ENCODE measurements around the gene BHMT. TPM values are rescaled to one million over a fixed set of nuclear protein-coding genes. Genes with fewer than 3 reads are reported as not detected.

Gene BHMT
- total RNA-seq, 1 experiment from 2014 or later = 1.2 TPM

DNA sequence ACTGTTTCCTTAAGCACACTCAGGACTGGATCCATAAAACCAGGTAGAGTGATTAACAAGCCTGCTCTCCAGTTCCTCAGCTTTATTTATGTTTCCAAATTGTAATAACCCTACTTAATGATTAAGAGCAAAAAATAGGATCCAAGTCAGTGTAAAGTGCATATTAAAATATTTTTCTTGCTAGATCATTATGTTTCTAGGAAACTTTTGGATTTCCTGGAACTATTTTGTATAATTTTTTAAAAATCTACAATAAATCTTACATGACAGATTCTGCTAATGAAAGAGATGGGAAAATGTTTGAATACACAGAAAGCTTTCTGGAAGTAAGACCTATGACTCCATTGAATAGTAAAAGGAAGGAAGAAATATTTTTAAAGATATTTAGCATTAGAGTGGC is 35.5 kb downstream of the BHMT start:
- H3K36me3 Mint-ChIP-seq = no peaks in the 10 kb centered on the region
- ATAC-seq (no peak), DNase-seq (ENCODE audit: low spot score) (no peak)
- no peak overlapping the region for H3K4me3 Mint-ChIP-seq
- ChIA-PET POLR2A (no interaction called here), CTCF (interaction anchor here (2.3 kb wide), 1 partner anchor 14 kb away, joined by 26 read pairs; no protein-coding TSS in a partner anchor)
- TF ChIP-seq SMAD4 (CRISPR knock-in tag; IDR thresholded peaks at IDR 0.05) (no peak), ESRRA (CRISPR knock-in tag; IDR thresholded peaks at IDR 0.05; ENCODE audit: borderline replicate concordance) (no peak), GABPB1 (CRISPR knock-in tag; IDR thresholded peaks at IDR 0.05) (no peak), TEAD1 (CRISPR knock-in tag; IDR thresholded peaks at IDR 0.05) (no peak)
- TF ChIP-seq, protein P1, sequence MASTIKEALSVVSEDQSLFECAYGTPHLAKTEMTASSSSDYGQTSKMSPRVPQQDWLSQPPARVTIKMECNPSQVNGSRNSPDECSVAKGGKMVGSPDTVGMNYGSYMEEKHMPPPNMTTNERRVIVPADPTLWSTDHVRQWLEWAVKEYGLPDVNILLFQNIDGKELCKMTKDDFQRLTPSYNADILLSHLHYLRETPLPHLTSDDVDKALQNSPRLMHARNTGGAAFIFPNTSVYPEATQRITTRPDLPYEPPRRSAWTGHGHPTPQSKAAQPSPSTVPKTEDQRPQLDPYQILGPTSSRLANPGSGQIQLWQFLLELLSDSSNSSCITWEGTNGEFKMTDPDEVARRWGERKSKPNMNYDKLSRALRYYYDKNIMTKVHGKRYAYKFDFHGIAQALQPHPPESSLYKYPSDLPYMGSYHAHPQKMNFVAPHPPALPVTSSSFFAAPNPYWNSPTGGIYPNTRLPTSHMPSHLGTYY (CRISPR knock-in tag; IDR thresholded peaks at IDR 0.05) = no peak
- TF ChIP-seq, protein P2, sequence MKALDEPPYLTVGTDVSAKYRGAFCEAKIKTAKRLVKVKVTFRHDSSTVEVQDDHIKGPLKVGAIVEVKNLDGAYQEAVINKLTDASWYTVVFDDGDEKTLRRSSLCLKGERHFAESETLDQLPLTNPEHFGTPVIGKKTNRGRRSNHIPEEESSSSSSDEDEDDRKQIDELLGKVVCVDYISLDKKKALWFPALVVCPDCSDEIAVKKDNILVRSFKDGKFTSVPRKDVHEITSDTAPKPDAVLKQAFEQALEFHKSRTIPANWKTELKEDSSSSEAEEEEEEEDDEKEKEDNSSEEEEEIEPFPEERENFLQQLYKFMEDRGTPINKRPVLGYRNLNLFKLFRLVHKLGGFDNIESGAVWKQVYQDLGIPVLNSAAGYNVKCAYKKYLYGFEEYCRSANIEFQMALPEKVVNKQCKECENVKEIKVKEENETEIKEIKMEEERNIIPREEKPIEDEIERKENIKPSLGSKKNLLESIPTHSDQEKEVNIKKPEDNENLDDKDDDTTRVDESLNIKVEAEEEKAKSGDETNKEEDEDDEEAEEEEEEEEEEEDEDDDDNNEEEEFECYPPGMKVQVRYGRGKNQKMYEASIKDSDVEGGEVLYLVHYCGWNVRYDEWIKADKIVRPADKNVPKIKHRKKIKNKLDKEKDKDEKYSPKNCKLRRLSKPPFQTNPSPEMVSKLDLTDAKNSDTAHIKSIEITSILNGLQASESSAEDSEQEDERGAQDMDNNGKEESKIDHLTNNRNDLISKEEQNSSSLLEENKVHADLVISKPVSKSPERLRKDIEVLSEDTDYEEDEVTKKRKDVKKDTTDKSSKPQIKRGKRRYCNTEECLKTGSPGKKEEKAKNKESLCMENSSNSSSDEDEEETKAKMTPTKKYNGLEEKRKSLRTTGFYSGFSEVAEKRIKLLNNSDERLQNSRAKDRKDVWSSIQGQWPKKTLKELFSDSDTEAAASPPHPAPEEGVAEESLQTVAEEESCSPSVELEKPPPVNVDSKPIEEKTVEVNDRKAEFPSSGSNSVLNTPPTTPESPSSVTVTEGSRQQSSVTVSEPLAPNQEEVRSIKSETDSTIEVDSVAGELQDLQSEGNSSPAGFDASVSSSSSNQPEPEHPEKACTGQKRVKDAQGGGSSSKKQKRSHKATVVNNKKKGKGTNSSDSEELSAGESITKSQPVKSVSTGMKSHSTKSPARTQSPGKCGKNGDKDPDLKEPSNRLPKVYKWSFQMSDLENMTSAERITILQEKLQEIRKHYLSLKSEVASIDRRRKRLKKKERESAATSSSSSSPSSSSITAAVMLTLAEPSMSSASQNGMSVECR (CRISPR knock-in tag; IDR thresholded peaks at IDR 0.05; ENCODE audit: borderline replicate concordance) = no peak
- H3K4me1 Mint-ChIP-seq = peaks cover 20% of the 10 kb centered on the region
- H3K9me3 Mint-ChIP-seq = peaks cover 4% of the 10 kb centered on the region; the same call in 1 of the 2 replicates
- H3K27me3 Mint-ChIP-seq (ENCODE audit: low read depth) = no peaks in the 10 kb centered on the region
- H3K27ac Mint-ChIP-seq = no peak overlapping the region

DNA sequence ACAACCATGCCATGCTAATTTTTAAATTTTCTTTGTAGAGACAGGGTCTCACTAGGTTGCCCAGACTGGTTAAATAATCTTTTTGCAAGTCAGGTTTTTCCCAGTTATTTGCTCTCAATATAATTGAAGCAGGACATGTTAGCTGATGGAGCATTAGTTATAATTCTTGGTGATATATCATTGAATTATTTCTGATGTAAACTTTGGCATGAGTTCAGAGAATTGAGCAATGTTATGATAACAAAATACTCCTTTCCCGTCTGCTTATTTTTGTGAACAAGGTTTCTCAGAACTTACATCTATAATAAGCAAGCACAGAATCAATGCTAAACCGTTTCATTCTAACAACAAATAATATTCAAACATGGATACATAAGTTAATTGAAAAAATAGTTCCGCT is 37.8 kb downstream of the BHMT start:
- Mint-ChIP-seq H3K27ac (no peak overlapping the region), H3K36me3 (no peaks in the 10 kb centered on the region), H3K4me1 (peaks cover 14% of the 10 kb centered on the region), H3K27me3 (ENCODE audit: low read depth) (no peaks in the 10 kb centered on the region), H3K9me3 (peaks cover 4% of the 10 kb centered on the region; the same call in 1 of the 2 replicates), H3K4me3 (no peak overlapping the region)
- POLR2A ChIA-PET = no interaction called here
- TF ChIP-seq, protein P3, sequence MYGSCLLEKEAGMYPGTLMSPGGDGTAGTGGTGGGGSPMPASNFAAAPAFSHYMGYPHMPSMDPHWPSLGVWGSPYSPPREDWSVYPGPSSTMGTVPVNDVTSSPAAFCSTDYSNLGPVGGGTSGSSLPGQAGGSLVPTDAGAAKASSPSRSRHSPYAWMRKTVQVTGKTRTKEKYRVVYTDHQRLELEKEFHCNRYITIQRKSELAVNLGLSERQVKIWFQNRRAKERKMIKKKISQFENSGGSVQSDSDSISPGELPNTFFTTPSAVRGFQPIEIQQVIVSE (CRISPR knock-in tag; IDR thresholded peaks at IDR 0.05; ENCODE audit: borderline replicate concordance) = no peak
- TF ChIP-seq, protein P2 (CRISPR knock-in tag; IDR thresholded peaks at IDR 0.05; ENCODE audit: borderline replicate concordance) = no peak
- TF ChIP-seq RORB (CRISPR knock-in tag; IDR thresholded peaks at IDR 0.05) = no peak
- no peak for TF ChIP-seq SMAD3 (CRISPR knock-in tag; IDR thresholded peaks at IDR 0.05; ENCODE audit: borderline replicate concordance)
- TF ChIP-seq IRF2 (CRISPR knock-in tag; IDR thresholded peaks at IDR 0.05; ENCODE audit: borderline replicate concordance, low read depth) = no peak
- TF ChIP-seq NFE2L1 (CRISPR knock-in tag; IDR thresholded peaks at IDR 0.05) = no peak
- TF ChIP-seq TCF7 (CRISPR knock-in tag; IDR thresholded peaks at IDR 0.05; ENCODE audit: low read depth) = no peak
- TF ChIP-seq, protein P4, sequence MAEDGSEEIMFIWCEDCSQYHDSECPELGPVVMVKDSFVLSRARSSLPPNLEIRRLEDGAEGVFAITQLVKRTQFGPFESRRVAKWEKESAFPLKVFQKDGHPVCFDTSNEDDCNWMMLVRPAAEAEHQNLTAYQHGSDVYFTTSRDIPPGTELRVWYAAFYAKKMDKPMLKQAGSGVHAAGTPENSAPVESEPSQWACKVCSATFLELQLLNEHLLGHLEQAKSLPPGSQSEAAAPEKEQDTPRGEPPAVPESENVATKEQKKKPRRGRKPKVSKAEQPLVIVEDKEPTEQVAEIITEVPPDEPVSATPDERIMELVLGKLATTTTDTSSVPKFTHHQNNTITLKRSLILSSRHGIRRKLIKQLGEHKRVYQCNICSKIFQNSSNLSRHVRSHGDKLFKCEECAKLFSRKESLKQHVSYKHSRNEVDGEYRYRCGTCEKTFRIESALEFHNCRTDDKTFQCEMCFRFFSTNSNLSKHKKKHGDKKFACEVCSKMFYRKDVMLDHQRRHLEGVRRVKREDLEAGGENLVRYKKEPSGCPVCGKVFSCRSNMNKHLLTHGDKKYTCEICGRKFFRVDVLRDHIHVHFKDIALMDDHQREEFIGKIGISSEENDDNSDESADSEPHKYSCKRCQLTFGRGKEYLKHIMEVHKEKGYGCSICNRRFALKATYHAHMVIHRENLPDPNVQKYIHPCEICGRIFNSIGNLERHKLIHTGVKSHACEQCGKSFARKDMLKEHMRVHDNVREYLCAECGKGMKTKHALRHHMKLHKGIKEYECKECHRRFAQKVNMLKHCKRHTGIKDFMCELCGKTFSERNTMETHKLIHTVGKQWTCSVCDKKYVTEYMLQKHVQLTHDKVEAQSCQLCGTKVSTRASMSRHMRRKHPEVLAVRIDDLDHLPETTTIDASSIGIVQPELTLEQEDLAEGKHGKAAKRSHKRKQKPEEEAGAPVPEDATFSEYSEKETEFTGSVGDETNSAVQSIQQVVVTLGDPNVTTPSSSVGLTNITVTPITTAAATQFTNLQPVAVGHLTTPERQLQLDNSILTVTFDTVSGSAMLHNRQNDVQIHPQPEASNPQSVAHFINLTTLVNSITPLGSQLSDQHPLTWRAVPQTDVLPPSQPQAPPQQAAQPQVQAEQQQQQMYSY (CRISPR knock-in tag; IDR thresholded peaks at IDR 0.05) = no peak
- no peak for TF ChIP-seq JAZF1 (CRISPR knock-in tag; IDR thresholded peaks at IDR 0.05)
- no peak for TF ChIP-seq EMX1 (CRISPR knock-in tag; IDR thresholded peaks at IDR 0.05)
- no peak for TF ChIP-seq ZNF138 (CRISPR knock-in tag; conservative IDR thresholded peaks at IDR 0.05)
- TF ChIP-seq ESRRA (CRISPR knock-in tag; IDR thresholded peaks at IDR 0.05; ENCODE audit: borderline replicate concordance) = no peak
- TF ChIP-seq NR3C1 (CRISPR knock-in tag; conservative IDR thresholded peaks at IDR 0.05; ENCODE audit: low read depth) = no peak
- no peak for TF ChIP-seq ZNF396 (CRISPR knock-in tag; IDR thresholded peaks at IDR 0.05; ENCODE audit: borderline replicate concordance)
- DNase-seq (ENCODE audit: low spot score) (no peak), ATAC-seq (no peak)
- CTCF ChIA-PET = no interaction called here

Data from WTC11 (cell line).